T1000 (cell line): ENCODE data around the gene PLEKHG2.

Source experiments
- DNase-seq: peaks from one replicate; lab custom pipeline; 2025; ENCODE audit warnings: mixed read lengths; lab: John Stamatoyannopoulos, UW

PLEKHG2 gene

DNA sequence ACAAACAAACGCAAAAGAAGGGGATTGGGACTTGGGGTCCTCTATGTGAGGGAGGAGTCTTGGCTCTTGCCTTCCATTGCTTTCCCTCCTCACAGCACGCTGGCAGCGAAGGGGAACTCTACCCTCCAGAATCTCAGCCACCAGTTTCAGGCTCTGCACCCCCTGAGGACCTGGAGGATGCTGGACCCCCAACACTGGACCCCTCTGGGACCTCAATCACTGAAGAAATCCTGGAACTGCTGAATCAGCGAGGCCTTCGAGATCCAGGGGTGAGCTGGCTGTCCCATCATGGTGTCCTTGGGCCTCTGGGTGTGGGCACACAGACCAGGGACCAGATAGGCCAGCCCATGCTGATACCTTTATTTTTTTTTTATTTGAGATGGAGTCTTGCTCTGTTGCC is 9.6 kb downstream of the PLEKHG2 start:
- no peak for DNase-seq

- no peak for DNase-seq
Observed at GRCh38 chr19:39423258-39424086, 11.0 kb downstream of the PLEKHG2 start.

DNA sequence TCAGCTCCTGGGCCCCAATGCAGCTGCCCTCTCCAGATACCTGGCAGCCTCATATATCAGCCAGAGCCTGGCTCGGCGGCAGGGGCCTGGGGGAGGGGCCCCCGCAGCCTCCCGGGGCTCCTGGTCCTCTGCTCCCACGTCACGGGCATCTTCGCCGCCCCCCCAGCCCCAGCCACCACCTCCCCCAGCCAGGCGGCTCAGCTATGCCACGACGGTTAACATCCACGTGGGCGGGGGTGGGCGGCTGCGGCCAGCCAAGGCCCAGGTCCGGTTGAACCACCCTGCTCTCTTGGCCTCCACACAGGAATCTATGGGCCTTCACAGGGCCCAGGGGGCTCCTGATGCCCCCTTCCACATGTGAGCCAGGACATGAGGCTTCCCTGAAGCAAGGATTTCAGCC is 12.5 kb downstream of the PLEKHG2 start:
- DNase-seq = no peak

DNA sequence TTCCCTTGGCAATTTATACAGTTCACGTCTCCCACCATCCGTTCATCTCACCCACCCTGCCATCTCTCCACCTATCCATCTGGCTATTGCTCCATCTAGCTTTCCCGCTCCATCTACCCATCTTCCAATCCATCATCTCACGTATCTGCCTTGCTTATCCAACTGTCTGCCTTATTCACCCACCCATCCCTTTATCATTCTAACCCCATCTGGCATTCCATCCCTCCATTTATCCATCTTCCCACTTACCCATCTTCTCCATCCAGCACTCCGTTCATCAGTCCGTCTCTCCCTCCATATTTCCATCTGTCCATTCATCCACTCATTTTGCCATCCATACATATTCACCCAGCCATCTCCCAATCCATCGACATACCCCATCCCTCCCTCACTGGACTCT is 13.3 kb downstream of the PLEKHG2 start:
- no peak for DNase-seq

DNA sequence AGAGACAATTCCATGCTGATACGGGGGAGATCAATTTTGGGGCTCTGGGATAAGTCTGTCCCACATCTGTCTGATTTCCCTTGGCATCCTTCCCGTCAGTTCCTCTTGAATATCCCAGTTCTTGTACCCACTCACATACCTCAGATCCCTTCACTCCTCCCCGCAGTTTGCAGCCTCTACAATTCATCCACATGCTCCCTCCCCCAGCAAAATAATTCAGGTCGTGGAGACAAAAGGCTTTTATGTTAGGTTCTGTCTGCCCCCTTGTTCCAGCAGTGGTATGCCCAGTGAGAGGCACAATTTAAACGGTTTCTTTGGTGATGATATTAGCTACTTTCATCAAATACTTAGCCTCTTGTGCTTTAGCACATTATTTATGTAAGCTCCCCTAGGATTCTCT is 13.7 kb downstream of the PLEKHG2 start:
- no peak for DNase-seq

DNA sequence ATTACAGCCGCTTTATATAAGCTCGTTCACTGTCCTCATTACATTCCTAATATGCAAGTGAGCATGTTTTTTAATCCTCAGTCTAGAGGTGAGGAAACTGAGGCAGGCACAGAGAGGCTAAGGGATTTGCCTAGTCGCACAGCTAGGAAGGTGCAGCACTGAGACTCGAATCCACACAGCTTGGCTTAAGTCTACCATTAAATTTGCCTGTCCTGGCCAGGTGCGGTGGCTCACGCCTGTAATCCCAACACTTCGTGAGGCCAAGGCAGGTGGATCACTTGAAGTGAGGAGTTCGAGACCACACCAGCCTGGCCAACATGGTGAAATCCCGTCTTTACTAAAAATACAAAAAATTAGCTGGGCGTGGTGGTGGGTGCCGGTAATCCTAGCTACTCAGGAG is 15.2 kb downstream of the PLEKHG2 start:
- no peak for DNase-seq

DNA sequence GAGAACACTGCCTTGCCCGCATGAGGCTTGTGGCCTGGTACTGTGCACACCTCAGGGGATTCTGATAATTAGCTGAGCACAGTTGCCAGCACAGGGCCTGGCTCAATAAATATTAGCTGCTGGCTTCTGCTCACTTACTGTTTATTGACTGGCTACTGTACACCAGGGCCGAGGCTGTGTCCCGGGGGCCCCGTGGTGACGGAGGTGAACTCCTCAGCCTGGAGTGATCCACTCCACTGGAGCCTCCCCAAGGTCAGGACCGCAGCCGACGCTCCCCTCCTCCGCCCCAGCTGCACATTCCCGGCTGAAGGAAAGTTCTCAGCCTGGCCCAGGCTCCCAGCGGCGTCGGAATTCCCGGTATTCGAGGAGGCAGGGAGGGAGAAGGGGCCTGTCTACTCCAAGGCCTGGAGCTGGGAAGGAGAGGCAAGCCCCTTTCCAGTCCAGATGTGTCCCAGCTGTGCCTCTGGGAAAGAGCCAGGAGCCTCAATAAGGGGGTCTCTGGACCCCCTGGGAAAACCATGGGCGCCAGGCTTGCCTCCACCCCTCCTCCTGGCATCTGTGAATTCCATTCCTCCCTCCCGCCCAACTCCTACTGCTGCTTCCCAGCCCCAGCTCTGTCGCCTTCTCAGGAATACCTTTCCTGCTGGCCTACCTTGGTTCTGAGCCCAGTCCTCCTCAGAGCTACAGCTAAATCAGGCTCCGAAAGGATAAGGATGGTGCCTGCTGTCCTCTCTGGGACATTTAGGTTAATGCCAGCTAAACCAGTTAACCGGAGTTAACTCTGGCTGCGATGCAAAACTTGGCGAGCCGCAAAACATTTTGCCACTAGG is 16.0 kb downstream of the PLEKHG2 start:
- peak; percentile 30 for DNase-seq

GRCh38 chr19:39430675-39431593 is 18.5 kb downstream of the PLEKHG2 start:
- DNase-seq = peak; percentile 69

DNA sequence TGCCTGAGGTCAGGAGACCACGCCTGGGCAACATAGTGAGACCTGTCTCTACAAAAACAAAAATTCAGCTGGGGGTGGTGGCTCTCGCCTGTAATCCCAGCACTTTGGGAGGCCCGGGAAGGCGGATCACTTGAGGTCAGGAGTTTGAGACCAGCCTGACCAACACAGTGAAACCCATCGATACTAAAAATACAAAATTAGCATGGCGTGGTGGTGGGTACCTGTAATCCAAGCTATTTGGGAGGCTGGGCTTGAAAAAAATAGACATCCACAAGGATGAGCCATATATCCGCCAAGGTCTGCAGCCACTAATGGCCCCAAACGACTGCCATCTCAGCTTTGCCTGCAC is 20.2 kb downstream of the PLEKHG2 start:
- DNase-seq = no peak

DNA sequence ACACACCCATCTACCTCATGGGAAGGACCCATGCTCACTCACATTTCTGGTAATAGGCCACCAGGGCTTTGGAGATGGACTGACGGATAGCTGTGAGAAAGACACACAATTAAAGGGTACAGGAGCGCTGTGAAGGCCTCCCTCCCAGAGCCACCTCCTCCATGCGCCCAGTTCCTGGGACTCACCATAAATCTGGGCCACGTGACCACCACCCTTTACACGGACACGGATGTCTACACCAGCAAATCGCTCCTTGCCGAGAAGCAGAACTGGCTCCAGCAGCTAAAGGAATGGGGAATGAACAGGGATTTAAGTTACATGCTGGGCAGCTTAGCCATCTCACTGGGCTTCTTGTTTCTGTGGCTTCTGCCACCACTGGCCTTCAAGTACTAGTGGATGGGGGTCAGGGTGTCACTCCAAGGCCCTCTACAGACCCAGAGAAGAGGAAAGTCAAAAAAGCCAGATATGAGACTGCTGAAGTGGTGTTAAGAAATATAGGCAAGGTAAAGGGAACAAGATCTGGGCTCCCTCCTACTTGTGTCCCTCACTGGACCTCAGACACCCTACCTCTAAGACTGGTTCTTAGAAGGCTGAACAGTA is 21.1 kb downstream of the PLEKHG2 start:
- DNase-seq = no peak

DNA sequence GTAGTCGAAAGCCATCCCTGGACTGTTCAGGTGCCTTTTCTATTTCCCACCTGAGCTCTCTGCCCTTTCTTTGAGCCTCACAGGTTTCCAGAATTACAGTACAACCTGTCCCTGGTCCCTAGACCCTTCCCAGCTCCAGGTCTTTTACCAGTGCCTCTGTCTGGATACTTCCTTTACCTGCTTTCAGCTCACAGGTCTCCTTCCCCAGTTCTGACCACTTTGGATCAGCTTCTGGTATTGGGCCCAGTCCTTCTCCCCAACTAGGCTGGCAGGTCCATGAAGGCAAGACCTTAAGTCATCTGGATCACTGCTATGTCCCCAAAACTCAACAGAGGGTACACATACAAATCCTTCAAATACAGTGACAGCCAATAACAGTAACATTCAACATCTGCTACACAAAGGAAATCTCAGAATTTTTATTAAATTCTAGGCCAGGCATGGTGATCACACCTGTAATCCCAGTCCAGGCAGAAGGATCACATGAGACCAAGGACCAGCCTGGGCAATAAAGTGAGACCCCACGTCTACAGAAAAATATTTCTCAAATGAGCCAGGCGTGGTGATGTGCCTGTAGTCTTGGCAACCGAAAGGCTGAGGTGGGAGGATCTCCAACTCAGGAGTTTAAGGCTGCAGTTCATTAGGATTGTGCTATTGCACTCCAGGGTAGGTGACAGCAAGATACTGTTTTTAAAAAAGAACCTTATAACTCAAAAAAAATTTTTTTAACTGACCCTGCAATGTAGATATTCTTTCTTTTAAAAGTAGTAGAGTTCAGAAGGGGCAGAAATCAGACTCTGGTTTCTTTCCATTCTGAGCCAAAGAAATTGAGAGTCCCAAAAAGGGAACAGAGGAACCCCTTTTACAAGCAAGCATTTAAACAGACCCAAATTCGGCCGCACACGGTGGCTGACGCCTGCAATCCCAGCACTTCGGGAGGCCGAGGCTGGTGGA is 21.9 kb downstream of the PLEKHG2 start:
- no peak for DNase-seq

GRCh38 chr19:39435499-39436349 is 23.3 kb downstream of the PLEKHG2 start, which contains the start of gene RPS16:
Gene RPS16 (minus strand): TSS chr19:39435949. CDS start chr19:39435895, 54 bp downstream.
- DNase-seq = peak; percentile 97

GRCh38 chr19:39436350-39436716 is 23.9 kb downstream of the PLEKHG2 start:
- DNase-seq = no peak

DNA sequence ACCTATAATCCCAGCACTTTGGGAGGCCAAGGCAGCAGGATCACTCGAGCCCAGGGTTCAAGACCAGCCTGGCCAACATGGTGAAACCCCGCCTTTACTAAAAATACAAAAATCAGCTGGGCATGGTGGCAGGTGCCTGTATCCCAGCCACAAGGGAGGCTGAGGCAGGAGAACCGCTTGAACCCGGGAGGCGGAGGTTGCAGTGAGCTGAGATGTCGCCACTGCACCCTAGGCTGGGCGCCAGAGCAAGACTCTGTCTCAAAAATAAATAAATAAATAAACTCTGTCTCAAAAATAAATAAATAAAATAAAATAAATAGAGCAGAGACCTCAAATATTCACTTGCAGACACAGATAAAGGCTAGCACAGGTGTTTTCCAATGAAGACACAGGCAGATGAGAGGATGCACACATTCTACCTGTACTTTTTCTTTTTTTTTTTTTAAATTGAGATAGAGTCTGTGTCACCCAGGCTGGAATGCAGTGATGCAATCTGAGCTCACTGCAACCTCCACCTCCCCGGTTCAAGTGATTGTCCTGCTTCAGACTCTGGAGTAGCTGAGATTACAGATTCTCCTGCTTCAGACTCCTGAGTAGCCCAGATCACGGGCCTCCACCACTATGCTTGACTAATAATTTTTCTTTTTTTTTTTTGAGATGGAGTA is 25.9 kb downstream of the PLEKHG2 start:
- no peak for DNase-seq

DNA sequence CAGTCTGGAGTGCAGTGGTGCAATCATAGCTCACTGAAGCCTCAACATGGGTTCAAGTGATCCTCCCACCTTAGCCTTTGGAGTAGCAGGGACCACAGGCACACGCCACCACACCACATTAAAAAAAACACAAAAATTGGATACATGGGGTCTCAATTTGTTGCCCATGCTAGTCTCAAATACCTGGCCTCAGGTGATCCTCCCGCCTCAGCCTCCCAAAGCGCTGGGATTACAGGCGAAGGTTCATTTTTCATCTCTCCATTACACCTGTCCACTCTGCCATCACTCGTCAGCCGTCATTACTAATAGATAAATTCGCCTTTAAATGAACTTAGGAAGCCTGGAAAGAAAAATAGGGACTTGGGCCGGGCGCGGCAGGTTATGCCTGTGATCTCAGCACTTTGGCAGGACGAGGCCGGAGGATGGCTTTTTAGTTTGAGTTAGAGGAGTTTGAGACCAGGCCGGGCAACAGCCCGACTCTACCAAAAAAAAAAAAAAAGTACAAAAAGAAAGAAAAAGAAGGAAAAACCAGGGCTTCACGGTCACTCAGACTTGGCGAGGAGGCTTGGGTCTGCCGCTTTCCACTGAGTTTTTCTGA is 32.2 kb downstream of the PLEKHG2 start:
- DNase-seq = no peak

DNA sequence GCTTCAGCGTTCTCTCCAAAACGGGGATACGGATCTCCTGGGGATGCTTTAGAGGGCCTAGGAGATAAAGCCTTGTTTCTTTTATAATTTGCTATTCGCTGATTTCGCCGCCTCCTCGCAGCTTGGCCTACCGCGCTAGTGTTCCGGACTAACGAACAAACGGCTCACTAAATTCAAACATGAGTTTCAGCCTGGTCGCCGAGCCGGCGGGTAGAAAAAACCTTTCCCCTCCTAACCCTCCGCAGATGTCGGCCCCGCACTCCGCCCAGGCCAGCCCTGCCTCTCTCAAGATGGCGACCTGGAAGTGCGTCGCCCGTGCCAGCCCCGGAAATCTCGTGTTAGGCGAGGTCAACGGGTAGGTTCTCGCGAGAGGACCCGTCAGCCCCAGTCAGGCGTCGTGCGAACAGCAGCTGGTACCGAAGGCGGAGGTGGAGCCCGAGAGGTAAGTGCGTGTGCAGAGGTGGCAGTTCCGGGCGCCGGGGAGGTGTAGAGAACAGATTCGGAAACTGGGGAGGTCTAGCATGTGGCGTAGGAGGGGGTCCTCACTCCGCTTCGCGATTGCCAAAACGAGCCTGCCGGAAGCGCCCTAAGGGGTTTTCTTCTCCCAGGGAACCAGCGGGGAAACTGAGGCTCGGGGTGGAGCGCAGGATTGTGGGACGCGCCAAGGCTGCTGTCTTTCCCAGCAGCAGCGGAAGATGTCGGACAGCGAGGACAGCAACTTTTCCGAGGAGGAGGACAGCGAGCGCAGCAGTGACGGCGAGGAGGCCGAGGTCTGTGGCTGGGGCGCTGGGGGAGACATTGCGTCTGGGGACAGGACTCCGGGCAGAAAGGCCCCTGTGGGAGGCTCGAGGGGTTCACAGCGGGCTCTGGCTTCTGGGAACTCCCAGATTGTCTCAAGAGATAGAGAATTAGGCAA is 33.0 kb downstream of the PLEKHG2 start, which contains the start of gene SUPT5H:
Gene SUPT5H (plus strand): TSS at position 387 of the 916 bp plus-strand sequence. CDS start 309 bp downstream, at position 696.
- peak; percentile 96 for DNase-seq

- DNase-seq = no peak
Observed at GRCh38 chr19:39446365-39447084, 34.1 kb downstream of the PLEKHG2 start.
